Measurements from ENCODE around the gene ANKRD13D. TPM values are rescaled to one million over a fixed set of nuclear protein-coding genes. Genes with fewer than 3 reads are reported as not detected.
A peak's percentile ranks its signal among the peaks of the same experiment; 100 is the strongest.

ANKRD13D gene
- total RNA-seq, 4 donors from 2014 or later, result 5.8 to 10.6 (median 9.7) TPM

- intact Hi-C loops (cut with DNase I; ENCODE audit: low total_unique reads), result loop anchor here (5.0 kb wide), 1 partner anchor 33 kb away; the partner anchor contains the start of gene SSH3
- DNase-seq, result no peak
- ATAC-seq, result no peak
- Histone ChIP-seq H3K4me3 (peak overlapping the region; percentile 13 to 29 (median 24)), H3K27ac (peak overlapping the region; percentile 24 to 89 (median 54)), H3K27me3 (no peaks in the 10 kb centered on the region), H3K4me1 (peaks cover 71 to 77% of the 10 kb centered on the region in 2 donors), H3K36me3 (peaks cover 0 to 6% of the 10 kb centered on the region in 2 donors), H3K9me3 (no peaks in the 10 kb centered on the region)
- in situ Hi-C loops (cut with MboI; ENCODE audit: low sequenced_read_pairs in 4 of 4), result loop anchor here in 3 of 4 donors (5.0 to 10.0 kb wide), 3 partner anchors 43 to 115 kb away; no protein-coding TSS in a partner anchor
- TF ChIP-seq CTCF (IDR thresholded peaks at IDR 0.05 in 4 of 5, conservative IDR thresholded peaks at IDR 0.05 in 1 of 5), result no peak
- TF ChIP-seq POLR2A (IDR thresholded peaks at IDR 0.05), result no peak
Observed at GRCh38 chr11:67269401-67270255, 19.5 kb upstream of the ANKRD13D start.

- no peaks in the 10 kb centered on the region for H3K27me3 ChIP-seq
- in situ Hi-C loops (cut with MboI; ENCODE audit: low sequenced_read_pairs in 4 of 4), result no loop called here
- DNase-seq (no peak), ATAC-seq (no peak)
- peak overlapping the region; percentile 24 to 89 (median 54) for H3K27ac ChIP-seq
- peaks cover 80 to 85% of the 10 kb centered on the region in 2 donors for H3K4me1 ChIP-seq
- TF ChIP-seq CTCF (IDR thresholded peaks at IDR 0.05 in 4 of 5, conservative IDR thresholded peaks at IDR 0.05 in 1 of 5) (no peak), POLR2A (IDR thresholded peaks at IDR 0.05) (no peak)
- no peaks in the 10 kb centered on the region for H3K9me3 ChIP-seq
- peaks cover 0 to 6% of the 10 kb centered on the region in 2 donors for H3K36me3 ChIP-seq
- H3K4me3 ChIP-seq, result peak overlapping the region; percentile 13 to 29 (median 24)
- intact Hi-C loops (cut with DNase I; ENCODE audit: low total_unique reads), result no loop called here
Observed at GRCh38 chr11:67270256-67271204, 18.6 kb upstream of the ANKRD13D start.

- Histone ChIP-seq H3K4me3 (peak overlapping the region in 1 of 4 donors; percentile 2), H3K36me3 (peaks cover 0 to 6% of the 10 kb centered on the region in 2 donors), H3K27me3 (no peaks in the 10 kb centered on the region), H3K4me1 (peaks cover 85 to 91% of the 10 kb centered on the region in 2 donors), H3K27ac (peak overlapping the region in 3 of 4 donors; percentile 47 to 89 (median 79)), H3K9me3 (no peaks in the 10 kb centered on the region)
- in situ Hi-C loops (cut with MboI; ENCODE audit: low sequenced_read_pairs in 4 of 4) (no loop called here), intact Hi-C loops (cut with DNase I; ENCODE audit: low total_unique reads) (no loop called here)
- DNase-seq, result no peak
- ATAC-seq, result no peak
- TF ChIP-seq POLR2A (IDR thresholded peaks at IDR 0.05) (no peak), CTCF (IDR thresholded peaks at IDR 0.05 in 4 of 5, conservative IDR thresholded peaks at IDR 0.05 in 1 of 5) (no peak)
Observed at GRCh38 chr11:67271205-67271540, 17.9 kb upstream of the ANKRD13D start.

- in situ Hi-C loops (cut with MboI; ENCODE audit: low sequenced_read_pairs in 4 of 4), result no loop called here
- no peak overlapping the region for H3K4me3 ChIP-seq
- TF ChIP-seq CTCF (IDR thresholded peaks at IDR 0.05 in 4 of 5, conservative IDR thresholded peaks at IDR 0.05 in 1 of 5), result no peak
- no peak for TF ChIP-seq POLR2A (IDR thresholded peaks at IDR 0.05)
- peaks cover 91 to 97% of the 10 kb centered on the region in 2 donors for H3K4me1 ChIP-seq
- H3K27me3 ChIP-seq, result no peaks in the 10 kb centered on the region
- intact Hi-C loops (cut with DNase I; ENCODE audit: low total_unique reads), result no loop called here
- H3K27ac ChIP-seq, result peak overlapping the region; percentile 47 to 89 (median 83)
- peaks cover 0 to 6% of the 10 kb centered on the region in 2 donors for H3K36me3 ChIP-seq
- no peaks in the 10 kb centered on the region for H3K9me3 ChIP-seq
- ATAC-seq, result peak in 1 of 2 donors; percentile 48
- peak in 1 of 2 donors; percentile 65 for DNase-seq
Observed at GRCh38 chr11:67271541-67272284, 17.4 kb upstream of the ANKRD13D start.

Measured in gastrocnemius medialis (tissue), 4 donors.